Glomerular visceral epithelial cell (primary cell): Measurements from ENCODE around the gene DOCK6.

Experiments
- DNase-seq: peaks from one replicate; pipeline ENCODE4 v3.0.0-alpha.2; 2016; ENCODE audit errors: extremely low spot score

The DOCK6 gene

DNA sequence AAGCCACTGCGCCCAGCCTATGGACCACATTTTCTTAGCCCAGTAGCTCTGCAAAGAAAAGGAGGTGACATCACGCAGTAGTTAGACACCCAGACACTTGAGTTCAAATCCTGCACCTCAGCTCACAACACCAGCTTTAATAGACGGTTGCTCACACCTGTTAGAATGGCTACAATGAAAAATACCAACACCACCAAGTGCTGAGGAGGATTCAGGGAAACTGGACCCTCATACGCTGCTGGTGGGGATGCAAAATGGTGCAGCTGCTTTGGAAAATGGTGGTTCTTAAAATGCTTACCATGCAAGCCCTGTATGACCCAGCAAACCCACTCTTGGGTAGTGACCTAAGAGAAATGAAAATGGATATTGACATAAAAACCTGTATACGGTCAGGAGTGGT is 11.7 kb upstream of the DOCK6 start:
- DNase-seq, result no peak

DNA sequence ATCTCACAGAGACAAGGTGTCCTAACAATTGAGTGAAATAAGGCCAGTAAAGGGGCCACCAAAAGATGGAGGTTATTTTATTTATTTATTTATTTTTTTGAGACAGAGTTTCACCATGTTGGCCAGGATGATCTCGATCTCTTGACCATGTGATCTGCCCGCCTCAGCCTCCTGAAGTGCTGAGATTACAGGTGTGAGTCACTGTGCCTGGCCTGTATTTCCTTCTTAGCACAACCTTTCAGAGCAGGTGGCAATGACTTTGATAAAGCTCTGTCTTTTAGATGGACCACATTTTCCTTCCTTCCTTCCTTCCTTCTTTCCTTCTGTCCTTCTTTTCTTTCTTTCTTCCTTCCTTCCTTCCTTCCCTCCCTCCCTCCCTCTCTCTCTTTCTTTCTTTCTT is 11.0 kb upstream of the DOCK6 start:
- DNase-seq, result no peak

DNA sequence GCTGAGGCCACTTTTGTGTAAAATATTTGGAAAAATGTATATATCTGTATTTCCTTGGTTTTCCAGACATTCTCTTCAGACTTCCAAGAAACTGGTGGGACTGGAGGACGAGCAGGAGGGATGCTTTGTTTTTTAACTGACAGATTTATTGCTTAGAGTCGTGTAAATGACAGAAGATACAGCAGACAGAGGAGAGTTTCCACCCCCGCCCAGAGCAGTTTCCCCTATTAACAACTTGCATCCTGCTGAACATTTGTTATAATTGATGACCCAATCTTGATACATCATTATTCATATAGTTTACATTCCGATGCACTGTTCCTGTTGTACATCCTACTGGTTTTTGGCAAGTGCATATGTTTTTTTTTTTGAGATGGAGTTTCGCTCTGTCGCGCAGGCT is 7.1 kb upstream of the DOCK6 start:
- no peak for DNase-seq

DNA sequence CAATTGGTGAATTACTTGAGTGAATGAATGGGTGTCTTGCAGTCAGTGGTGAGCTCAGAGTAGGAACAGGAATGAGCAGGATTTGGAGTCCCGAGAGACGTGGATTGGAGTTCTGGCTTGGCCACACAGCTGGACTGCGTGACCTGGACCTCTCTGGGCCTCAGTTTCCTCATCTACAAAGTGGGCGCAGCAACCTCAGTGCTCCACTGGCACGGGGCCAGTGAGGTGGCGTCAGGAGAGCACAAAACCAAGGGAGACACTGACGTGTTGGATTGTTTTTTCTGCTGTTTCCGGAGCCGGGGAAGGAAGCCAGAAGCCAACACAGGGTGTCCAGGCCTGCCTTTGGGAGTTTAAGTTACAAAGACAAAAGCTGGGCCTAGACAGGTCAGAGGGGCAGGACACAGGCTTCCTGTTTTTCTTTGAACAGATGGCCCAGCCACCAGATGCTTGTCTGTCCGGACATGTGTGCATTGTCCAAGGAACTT is 6.5 kb upstream of the DOCK6 start:
- DNase-seq, result no peak

DNA sequence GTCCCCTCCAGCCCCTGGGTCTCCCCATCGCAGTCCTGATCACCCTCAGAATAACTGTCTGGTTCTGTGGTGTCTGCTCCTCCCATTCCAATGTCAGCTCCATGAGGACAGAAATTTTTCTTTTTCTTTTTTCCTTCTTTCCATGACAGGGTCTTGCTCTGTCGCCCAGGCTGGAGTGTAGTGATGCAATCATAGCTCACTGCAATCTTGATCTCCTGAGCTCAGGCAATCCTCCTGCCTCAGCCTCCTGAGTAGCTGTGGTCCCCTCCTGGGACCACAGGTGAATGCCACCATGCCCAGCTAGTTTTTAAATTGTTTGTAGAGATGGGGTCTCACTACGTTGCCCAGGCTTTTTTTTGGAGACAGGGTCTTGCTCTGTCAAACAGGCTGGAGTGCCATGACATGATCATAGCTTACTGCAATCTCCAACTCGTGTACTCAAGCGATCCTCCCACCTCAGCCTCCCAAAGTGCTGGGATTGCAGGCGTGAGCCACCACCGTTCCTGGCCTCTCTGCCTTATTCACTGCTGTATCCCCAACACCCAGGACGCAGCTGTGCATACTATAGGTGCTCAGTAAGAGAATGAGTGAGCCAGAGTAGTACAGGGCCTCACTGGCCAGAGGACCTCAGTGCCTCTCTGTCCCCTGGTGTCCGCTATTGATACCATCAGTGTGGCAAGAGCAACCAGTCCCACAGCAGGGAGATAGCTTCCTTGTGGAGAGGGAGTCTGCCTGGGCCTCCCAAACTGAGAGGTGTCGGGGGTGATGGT is 5.2 kb upstream of the DOCK6 start:
- no peak for DNase-seq

DNA sequence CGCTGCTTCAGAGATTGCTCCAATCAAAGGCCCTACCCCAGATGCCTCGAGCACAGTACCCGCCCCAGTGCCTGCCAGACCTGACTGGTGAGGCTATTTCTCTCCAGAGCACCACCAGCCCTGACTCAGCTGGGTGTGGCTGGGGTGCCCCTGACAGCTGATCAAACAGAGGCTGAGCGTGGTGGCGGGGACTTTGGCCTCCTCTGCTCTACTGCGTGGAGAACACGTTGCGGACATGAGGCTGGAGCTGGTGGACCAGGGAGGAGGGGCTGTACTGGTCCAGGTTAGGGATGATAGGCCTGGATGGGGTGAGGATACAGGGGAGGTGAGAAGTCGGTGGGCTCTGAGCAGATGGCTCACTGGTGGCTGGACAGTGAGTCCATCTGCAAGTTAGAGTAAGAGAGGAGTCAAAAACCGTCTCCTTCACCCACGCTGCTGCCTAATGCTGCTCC is 3.5 kb upstream of the DOCK6 start:
- DNase-seq, result peak; percentile 31

DNA sequence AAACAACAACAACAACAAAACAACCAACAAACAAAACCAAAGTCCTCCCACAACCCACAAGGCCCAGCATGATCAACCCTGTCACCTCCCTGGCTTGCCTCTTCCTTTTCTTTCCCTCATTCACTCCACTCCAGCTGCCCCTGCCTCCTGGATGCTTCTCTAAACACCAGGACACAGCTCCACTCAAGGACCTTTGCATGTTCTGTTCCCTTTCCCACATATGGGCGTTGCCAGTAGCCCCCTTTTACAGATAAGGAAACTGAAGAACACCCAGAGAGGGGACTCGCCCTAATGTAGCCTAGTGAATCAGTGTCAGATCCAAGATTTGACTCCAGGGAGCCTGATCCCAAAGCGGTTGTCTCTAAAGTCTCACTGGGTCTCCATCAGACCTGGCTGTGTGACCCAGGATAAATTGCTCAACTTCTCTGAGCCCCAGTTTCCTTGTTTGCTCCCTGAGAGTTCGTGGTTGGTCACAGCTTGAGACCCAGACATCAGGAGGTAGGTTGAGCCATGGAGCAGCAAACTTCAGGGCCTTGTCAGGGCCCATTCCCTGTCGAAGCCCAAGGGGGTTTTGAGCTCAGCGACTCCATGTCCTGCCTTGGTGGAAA is 3.0 kb upstream of the DOCK6 start:
- DNase-seq, result no peak

DNA sequence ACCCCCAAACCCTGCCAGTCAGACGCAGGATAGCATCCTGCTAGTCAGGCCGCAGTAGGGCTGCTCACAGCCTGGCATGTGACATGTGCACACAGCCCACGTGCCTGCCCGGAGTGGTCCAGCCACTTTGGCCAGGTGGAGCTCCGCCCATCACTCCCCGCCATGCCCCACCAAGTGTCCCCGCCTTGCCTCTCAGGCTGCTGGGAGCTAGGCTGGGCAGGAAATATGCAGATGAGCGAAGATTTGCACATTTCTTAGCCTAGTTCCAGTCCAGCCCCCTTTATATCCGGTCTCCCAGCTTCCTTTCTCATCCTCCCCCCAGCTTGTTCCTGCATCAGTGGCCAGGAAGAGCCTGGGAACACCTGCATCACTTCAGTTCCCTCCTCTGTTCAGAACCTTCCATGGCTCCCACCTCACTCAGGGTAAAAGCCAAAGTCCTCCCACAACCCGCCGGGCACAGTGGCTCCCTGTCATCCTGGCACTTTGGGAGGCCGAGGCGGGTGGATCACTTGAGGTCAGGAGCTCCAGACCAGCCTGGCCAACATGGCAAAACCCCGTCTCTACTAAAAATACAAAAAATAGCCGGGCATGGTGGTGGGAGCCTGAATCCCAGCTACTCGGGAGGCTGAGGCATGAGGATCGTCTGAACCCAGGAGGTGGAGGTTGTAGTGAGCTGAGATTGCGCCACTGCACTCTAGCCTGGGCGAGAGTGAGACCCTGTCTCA is 2.3 kb upstream of the DOCK6 start:
- DNase-seq, result no peak

DNA sequence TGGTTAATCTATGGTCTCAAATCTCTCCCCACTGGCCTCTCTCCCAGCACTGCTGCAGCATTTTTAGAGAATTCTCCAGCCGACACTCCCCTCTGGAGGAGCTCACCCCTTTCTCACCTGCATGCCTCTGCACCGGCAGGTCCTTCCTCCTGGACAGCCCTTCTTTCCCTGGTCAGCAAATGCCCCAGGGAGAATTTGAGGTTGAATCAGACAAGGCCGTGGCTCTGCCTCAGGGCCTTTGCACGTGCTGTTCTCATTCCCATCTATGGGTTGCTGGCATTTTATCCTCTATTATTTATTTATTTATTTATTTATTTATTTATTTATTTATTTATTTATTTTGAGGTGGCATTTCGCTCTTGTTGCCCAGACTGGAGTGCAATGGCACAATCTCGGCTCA is 1.4 kb upstream of the DOCK6 start:
- no peak for DNase-seq

DNA sequence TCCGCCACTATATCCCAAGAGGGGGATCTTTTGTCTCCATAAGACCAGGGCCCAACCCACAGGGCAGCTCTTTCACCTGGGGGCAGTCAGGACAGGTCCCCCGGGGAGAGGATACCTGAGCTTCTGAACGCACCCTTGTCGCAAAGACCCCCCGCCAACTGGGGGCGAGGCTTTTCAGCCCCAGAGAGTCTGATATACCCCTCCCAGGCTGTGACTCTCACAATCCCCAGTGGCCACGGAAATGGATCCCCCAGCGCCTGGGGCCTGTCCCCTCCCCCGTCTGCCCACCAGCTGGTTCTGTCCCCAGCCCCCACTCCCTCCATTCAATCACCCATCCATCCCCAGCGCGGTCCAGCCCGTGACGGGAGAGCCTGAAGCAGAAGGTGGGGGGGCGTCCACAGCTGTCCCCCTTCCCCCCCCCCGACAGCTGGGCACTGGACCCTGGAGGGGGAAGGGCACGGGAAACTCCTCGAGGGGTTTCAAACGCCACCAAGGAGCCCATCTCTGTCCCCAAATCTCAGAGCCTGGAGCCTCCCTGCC is 823 bp downstream of the DOCK6 start:
- no peak for DNase-seq

DNA sequence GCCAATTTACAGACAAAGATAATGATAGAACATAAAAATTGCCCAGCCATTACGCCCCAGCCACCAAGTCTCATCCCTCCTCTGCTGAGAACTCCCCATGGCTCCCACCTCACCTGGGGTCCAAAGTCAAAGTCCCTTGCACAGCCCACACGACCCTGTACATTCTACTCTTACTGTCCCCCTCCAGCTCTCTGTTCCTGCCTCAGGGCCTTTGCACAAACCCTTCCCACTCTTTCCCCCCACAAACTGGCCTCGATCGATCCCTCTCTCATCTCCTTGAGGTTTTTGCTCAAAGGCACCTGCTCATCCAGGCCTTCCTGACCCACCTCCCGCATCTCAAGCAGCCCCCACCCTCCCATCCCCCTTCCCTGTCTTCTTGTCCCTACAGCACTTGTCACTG is 1.3 kb downstream of the DOCK6 start:
- DNase-seq, result no peak

DNA sequence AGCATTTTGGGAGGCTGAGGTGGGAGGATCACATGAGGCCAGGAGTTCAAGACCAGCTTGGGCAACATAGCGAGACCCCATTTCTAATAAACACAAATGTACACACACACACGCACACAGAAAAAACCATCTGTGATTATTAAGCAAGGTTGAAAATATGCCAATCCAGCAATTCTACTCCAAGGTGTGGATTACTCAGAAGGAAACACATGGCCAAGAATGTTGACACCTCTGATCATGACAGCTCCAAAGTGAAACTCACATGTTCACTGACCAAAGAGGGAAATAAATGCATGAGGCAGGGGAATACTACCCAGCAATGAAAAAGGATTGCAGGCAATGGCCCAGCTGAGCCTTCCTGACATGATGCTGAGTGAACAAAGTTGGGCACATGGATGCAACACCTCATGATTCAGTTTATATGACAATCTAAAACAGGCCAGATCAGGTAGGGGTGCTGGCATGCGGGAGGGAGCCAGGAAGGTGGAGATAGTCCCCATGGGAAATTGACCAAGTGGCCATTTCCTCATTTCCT is 4.4 kb downstream of the DOCK6 start:
- no peak for DNase-seq

DNA sequence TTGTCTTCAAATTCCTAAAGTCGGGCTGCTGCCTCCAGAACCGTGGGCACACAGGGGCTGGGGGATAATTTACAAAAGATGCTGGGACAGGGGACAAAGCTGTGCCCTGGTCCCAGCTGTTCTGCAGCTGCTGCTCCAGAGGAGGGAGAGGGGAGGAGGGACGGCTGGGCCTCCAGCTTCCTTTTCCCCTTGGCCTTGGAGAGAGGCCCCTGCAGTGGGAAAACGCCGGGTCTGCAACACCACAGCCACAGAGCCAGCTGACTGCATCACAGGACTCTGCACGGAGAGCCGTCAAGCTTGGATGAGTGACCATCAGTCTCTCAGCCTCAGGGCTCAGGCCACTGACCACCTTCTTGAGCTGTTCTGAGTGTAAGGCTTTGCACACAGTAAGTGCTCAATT is 6.1 kb downstream of the DOCK6 start:
- DNase-seq, result peak; percentile 53

DNA sequence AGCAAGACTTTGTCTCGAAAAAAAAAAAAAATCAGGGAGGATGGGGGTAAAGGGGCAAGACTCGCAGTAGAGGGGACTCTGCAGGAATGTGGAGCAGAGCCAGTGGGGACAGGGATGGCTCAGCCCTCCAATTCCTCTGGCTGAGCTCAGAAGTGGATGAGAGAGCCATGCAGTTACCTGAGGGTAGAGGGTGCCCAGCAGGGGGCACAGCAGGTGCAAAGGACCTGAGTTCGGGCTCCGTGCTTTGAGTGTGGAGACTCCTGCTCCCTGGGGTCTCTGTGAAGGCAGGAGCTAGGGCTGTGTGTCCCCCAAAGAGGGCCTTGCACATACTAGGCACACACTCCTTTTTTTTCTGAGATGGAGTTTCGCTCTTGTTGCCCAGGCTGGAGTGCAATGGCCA is 7.7 kb downstream of the DOCK6 start:
- no peak for DNase-seq

DNA sequence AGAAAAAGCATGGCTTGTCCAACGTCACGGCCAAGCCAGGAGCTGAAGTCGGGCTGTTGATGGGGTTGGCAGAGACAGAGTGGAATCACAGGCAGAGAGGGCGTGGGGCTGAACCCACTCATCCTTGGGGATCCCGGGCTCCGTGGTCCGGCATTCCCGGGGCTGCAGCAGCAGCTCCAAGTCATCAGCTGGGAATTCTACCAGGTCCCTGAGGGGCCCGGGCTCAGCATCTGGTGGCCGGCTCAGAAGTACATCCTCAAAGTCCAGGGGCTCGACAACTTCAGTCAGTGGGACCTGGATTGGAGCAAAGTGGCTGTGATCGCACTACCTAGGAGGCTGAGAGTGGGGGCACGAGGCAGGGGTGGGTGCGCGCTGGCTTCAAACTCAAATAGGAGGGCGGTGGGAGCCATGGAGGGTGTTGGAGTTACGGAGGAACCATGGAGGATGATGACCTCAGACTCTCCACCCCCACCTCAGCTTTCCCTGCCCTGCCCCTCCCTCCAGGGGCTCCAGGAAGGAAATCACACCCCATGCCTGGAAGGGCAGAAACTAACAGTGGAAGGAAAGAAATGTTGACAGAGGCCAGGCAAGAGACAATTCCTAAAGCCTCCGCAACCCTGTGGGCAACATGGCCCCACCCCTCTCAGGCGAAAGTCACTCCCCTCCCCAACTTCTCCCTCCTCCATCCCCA is 9.5 kb downstream of the DOCK6 start:
- DNase-seq, result no peak

DNA sequence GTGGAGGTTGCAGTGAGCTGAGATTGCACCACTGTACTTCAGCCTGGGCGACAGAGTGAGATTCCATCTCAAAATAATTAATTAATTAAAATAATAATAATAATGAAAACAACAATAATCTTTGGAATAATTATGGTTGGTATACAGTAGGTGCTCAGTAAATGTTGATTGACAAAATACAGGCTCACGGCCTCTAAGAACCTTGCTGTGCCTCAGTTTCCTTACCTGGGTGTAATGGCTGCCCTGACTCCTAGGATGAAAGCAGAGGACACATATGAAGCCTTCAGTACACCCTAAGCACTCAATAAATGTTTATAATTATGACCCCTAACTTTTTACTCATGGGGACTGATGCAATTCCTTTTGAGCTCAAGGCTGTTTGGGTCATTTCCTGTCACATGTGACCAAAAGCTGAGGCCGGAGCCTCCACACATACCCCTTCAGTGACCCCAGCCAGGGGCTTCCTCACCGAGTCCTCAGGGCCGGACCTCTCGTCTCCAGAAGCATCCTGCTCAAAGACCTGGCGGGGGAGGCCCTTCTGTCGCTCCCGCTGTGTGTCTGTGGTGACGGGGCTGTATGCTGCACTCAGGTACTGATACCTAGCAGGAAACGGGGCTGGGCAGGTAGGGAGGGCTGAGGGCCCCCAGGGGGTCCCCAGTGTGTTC is 10.5 kb downstream of the DOCK6 start:
- DNase-seq, result no peak

DNA sequence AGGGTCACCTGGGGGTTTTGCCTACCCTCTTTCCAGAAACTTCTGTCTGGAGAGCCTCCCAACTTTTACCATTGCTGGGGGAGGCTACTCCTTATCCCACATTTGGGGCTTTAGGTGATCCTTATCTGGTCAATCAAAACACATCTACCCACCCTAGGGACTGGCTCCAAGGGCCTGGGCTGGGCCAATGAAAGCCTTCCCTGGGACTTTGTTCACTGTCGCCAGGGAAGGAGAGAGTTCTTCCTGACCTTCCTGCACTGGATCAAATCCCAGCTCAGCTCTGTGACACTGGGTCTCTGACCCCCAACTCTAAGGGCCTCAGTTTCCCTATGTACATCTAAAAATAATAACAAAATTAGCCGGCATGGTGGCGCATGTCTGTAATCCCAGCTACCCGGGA is 11.1 kb downstream of the DOCK6 start:
- no peak for DNase-seq

DNA sequence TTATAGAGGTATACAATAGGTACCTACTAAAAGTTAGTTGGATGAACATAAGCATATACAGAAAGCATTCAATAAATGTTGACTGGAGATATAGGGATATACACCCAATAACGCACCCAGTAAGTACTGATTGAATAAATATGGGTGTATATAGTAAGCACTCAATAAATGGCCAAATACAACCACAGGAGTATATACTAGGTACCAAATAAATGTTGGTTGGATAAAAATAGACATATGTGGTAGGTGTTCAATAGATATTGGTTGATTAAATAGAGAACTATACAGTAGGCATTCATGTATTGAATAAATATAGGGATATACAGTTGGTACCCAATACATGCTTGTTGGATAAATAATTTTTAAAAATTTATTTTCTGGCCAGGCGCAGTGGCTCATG is 13.5 kb downstream of the DOCK6 start:
- no peak for DNase-seq

DNA sequence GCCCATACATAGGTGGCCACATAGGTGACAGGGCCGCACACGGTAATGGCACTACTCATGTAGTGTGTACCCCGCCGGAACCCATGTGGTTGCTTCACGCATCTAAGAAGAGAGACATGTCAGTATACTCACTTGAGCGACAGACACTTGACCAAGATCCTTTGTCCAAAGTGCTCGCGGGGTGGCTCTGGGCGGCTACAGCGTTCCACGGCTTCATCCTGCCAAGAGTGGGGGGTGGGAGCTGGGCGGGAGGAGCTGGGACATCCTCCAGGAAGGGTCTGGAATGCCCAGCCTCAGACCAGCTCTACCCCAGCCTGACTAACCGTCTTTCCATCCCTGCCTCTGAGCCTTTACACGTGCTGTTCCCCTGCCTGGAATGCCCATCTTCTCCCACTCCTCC is 14.4 kb downstream of the DOCK6 start:
- no peak for DNase-seq

DNA sequence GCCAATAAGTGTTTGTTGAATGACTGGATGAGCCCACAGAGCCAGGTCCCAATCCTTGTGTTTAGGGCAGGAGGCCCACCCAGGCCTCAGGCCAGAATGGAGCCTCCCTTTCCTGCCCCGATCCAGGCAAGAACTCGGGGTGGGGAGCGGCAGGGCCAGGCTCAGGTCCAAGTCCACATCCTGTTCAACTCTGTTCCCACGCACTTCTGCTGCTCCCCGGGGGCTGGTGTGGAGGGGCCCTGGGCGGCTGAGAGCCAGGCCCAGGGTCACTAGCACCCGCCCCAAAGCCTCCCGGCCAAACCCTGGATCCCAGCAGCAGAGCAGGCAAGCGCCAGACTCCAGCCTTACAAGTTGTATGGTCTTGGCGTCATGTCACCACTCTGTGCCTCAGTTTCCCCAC is 14.9 kb downstream of the DOCK6 start:
- no peak for DNase-seq

DNA sequence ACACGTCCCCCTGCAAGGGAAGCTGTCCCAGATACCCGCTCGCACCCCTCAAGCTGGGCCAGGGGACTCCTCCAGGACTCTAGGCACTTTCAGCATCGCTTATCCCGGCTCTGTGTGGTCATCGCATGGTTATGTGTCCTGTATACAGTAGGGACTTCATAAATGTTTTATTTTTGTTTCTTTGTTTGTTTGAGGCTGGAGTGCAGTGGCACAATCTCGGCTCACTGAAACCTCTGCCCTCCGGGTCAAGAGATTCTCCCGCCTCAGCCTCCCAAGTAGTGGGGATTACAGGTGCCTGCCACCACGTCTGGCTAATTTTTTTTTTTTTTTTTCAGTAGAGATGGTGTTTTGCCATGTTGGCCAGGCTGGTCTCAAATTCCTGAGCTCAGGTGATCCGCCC is 15.4 kb downstream of the DOCK6 start:
- no peak for DNase-seq
